GM19463 (cell line): Measurements from ENCODE around the gene RFLNA.

Source experiments
- ATAC-seq: cut with Tn5 transposase; IDR thresholded peaks from one replicate; pipeline ENCODE4 v1.9.1; 2021; ENCODE audit warnings: mild to moderate bottlenecking, moderate library complexity; ENCODE audit not compliant: unreplicated experiment

RFLNA gene

DNA sequence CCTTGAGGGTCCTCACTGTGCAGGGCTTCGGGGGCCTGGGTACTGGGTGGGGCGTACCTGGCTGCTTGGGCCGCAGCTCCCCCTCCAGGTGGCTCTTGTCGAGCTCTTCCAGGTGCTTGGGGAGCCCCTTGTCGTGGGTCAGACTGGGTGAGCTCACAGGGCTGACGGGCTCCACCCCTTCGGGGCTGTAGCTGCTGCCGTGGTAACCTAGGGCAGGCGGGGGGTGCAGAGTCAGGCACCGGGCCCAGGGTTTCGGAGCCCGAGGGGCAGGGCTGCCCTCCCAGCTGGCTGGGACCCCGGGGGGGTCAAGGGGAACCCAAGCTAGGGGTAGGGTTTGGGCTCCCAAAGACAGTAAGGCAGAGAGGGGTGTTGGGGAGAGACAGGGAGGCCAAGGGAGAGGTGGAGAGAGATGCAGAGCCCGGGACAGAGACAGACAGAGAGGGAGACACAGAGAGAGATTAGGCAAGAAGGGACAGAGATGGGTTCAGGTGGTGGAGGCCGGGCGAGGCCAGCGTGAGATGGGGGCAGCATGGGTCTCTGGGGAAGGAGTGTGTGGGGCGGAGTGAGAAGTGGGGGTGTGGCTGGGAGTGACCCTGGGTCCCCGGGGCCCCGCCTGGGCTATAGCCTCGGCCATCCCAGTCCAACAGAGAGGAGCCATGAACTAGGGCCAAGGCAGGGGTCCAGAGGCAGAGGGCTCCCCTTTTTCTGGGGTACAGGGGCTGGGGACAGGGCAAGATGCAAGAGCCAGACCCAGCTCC is 40.7 kb downstream of the RFLNA start:
- ATAC-seq, result no peak

DNA sequence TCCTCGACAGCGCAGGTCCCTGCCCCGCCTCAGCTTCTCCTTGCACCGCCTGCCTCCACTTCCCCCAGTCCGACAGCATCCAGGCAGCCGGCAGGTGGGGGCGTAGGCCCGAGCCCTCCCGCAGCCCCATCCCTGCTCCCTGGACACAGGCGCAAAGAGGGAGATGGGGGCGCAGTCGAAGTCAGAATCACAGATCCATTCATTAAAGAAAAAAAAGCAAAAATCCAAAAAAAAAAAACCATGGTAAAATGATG is 41.2 kb downstream of the RFLNA start:
- ATAC-seq, result no peak

DNA sequence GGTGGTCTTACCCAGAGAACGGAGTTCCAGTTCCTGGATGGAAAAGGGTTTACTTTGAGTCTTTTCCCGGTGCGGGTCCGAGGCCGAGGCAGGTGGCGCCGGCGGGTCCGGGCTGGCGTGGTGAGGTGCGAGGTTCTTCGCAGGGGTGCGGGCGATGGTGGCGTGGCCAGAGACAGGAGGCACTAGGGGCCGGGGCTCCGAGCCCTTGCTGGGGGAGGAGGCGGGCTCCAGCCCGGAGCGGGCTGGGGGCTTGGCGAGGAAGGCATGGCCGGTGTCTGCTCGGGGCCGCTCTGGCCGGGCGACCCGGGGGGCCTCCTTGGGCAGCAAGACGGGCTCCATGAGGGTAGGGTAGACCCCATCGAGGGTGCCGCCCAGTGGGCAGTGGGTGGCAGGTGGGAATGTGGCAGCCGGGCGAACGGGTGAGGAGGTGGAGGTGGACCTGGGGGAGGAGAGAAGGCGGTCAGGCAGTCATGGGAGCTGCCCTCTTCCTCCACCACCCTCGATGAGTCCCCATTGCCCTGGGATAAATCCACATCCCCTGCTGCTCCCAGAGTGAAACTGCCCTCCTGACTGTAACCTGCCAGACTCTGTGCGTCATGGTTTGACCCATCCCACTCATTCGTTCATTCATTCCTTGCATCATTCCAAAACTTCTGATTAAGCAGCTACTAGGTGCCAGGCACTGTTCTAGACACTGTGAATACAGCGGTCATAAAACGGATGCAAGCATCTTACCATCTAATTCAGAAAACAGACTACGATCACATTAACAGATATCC is 42.0 kb downstream of the RFLNA start:
- ATAC-seq, result no peak

DNA sequence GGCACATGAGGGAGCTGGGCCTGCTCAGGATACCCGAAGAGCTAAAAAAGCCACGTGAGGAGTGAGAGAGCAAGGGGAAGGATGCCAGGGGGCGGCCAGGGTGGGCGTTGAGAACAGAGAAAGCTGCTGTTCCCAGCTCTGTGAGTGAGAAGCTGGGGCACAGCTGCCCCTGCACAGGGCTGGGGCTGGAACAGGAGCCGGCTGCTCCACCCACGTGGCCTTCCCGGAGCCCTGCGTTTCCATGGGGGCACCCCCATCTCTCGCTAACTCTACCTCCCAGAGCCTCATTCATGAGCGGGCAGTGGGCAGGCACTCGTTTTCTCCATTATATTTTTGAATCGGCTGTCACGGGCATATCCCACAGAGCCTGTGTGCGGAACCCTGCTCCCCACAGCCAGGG is 42.7 kb downstream of the RFLNA start:
- ATAC-seq, result no peak

DNA sequence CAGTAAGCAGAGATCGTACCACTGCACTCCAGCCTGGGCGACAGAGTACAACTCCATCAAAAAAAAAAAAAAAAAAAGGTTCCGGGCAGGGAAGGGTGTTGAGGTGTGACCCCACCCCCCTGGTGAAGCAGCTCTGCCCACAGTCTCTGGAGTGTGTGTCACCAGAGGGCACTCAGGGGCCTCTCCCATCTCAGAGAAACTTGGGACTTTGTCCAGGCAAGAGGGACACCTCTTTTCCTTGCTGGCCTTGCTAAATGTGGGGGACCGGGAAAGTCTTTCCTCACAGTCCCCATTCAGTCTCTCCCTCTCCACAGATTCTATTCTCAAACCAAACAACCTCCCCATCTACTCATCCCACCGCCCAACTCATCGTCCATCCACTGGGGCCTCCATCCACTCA is 43.6 kb downstream of the RFLNA start:
- no peak for ATAC-seq

DNA sequence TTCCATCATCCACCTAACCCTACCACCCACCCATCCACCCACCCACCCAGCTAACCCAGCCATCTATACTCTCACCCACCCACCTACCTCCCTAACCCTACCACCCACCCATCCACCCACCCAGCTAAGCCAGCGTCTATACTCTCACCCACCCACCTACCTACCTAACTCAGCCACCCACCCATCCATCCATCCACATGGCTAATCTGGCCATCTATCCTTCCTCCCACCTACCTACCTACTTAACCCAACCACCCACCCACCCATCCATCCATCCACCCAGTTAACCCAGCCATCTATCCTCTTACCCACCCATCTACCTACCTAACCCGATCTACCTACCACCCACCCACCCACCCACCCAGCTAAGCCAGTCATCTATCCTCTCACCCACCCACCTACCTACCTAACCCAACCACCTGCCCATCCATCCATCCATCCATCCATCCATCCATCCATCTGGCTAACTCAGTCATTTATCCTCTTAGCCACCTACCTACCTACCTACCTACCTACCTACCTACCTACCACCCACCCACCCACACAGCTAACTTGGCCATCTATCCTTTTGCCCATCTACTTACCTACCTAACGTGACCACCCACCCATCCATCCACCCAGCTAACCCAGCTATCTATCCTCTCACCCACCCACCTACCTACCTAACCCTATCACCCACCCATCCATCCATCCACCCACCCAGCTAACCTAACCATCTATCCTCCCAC is 44.1 kb downstream of the RFLNA start:
- ATAC-seq, result no peak

DNA sequence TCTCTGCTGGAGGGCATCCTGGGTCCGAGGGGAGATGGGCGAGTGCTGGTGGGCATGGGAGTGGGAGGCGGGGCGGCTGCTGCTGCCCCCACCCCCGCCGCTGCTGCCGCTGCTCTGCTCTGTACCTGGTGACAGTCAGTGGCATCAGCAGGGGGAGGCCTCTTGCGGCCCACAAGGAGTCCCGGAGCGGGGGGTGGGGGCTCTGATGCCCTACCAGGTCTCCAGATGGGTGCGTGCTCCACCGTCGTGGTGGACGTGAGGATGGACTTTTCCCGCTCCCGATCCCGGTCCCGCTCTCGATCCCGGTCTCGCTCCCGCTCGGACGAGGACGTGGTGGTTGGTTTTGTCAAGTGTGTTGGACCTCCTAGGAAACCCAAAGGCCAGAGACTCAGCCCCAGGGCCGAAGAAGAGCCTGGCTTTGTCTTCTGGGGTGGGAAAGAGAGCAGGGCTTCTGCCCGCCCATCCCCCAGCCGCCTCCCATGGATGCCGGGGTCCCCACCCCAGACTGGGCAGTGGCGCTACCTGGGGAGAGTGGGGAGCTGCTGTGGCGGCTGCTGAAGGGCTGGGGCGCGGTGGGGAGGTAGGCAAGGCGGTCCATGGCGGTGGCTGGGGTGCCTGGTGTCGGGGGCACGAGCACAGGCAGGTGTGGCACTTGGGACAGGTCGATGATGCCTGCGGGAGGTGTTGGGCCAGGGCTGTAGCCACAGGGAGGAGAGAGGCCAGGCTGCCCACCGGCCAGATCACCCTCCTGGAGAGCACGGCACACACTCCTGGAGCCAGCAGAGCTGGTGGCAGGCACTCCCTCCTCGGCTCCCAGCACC is 45.4 kb downstream of the RFLNA start:
- ATAC-seq, result no peak

DNA sequence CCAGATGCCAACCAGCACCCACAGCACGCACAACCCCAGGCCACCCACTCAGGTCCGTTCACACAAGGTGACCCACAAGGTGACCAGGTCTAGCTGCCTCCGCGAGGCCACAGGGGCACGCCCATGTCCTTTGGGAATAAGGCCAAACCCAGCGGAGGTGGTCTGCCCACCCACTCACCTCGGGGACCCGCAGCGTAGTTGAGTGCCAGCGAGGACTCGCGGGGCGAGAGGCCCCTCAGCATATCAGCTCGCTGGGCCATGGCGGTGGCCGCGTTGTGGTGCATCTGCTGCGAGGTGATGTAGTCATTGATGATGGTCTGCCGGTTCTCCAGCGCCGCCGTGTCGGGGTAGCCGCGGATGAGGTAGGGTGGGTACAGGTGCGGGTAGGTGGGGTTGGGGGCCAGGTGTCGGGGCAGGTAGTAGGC is 46.8 kb downstream of the RFLNA start:
- no peak for ATAC-seq

DNA sequence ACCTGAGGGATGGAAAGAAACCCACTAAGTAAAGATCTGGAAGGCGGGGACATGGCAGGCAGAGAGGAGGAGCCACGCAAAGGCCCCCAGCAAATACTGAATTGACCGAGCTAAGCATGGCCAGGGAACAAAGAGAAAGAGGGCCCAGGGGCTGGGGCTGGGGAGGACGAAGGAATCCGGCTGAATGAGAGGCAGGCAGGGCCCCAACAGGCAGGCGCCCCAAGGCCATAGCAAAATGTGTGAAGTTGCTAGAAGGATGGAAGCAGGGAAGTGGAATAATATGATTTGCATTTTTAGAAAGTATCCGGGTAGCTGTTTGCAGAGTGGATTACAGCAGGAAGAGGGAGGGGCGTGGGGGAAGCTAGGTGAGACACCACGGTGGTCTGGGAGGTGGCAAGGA is 49.1 kb downstream of the RFLNA start:
- ATAC-seq, result no peak

DNA sequence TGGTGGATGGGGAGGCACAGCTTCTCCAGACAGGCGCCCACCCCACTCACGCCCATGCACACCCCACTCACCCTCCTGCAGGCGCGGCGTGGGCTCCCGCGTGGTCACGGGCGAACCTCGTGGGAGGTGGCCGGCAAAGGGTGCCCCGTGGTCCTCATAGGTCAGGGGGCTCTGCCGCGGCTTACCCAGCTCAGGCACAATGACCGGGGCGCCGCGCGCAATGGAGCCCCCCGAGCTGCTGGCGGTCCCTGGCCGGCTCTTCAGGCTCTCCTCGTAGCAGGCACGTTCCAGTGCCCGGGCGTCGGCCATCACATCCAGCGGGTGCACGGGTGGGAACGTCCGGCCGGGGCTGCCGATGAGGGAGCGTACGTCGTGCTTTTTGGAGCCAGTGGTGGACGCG is 49.6 kb downstream of the RFLNA start:
- no peak for ATAC-seq

DNA sequence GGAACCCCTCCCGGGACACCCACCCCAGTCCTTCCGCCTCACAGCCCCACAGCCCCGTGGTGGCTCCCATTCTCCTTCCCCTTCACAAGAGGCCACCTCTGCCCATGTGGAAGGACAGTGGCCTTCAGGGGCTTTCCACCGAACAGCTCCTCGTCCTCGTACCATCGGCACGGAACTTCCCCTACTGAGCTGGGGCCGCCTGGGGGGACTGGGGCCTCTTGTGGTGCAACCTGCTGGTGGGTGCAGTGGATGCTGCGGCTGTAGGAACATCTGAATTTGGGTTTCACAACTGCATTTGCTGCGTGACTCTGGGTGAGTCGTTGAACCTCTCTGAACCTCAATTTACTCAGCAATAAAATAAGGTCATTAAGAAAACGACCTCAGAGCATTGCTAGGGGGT is 50.9 kb downstream of the RFLNA start:
- no peak for ATAC-seq

DNA sequence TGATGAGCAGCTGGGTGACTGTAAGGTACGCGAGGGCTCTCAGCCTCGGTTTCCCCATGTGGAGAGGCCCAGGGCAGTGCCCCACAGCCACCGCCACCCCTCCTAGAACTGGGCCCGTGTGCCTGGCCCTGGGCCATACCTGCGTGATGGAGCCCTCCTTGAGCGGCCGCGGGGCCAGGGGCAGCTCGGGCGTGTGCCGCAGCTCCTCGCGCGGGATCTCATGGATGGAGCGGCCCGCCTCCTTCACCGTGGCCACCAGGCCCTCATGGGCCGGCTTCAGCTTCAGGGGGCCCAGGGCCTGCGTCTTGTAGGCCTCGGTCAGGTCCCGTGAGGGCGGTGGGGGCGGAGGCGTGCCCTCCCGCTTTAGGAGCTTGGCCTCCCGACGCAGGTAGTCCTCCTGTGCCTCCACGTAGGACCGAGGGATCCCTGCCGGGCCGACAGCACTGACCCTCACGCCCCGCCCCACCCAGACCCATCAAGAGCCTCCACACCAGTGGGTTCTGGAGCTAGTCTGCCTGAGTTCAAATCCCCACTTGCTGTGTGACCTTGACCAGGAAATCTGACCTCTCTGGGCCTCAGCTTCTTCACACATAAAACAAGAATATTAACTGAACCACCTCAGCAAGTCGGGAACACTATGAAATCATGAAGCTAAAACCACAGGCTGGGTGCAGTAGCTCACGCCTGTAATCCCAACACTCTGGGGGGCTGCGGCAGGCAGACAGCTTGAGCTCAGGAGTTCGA is 51.7 kb downstream of the RFLNA start:
- no peak for ATAC-seq

DNA sequence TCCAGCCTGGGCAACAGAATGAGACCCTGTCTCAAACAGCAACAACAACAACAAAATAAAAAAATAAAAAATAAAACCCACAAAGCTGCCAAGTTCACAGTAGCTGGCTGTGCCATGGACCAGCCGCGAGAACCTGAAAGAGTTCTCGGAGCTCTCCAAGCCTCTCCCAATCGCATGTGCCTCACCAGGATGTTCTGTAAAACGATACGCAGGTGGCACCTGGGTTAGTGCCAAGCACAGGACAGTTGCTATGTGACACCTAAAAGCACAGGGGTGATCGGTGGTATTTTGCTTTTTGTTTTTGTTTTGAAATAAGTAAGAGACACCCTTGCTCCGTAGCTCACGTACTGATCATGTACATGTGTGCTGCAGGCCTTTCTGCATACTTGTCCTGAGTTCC is 52.4 kb downstream of the RFLNA start:
- ATAC-seq, result no peak

DNA sequence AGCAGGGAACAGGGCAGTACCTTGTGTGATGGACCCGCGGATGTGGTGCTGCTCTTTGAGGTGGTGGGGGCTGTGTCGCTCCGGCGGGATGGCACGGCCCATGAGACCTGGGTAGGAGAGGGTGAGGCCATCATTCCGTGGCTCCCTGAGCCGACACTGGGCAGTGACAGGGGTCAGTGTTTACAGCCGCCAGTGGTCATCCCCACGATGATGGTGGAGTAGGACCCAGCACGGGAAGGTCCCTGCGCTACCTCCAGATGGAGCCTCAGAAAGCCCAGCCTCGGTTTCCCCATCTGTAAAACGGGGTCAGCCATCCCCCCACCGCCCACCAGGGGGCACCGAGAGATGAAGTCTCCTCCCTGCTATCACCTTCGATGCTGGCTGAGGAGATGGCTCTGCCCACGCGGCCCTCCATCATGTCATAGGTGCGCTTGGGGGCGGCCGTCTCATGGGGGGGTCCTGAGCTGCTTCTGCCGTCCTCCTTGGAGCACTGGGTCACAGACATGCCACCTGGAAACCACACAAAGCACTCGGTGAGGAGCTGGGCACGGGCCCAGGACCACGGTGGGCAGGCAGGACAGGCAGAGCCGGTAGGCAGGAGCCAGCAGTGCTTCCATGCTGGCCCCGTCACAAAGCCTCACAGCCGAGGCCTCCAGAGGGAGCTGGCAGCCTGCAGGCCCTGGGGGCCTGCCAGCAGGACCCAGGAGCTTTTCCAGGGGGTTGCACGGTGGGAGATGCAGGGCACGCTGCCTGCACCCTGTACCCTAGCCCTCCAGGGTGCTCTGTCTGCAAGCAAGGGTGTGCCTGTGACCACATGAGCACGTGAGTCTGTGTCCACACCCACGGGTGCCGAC is 53.1 kb downstream of the RFLNA start:
- no peak for ATAC-seq

DNA sequence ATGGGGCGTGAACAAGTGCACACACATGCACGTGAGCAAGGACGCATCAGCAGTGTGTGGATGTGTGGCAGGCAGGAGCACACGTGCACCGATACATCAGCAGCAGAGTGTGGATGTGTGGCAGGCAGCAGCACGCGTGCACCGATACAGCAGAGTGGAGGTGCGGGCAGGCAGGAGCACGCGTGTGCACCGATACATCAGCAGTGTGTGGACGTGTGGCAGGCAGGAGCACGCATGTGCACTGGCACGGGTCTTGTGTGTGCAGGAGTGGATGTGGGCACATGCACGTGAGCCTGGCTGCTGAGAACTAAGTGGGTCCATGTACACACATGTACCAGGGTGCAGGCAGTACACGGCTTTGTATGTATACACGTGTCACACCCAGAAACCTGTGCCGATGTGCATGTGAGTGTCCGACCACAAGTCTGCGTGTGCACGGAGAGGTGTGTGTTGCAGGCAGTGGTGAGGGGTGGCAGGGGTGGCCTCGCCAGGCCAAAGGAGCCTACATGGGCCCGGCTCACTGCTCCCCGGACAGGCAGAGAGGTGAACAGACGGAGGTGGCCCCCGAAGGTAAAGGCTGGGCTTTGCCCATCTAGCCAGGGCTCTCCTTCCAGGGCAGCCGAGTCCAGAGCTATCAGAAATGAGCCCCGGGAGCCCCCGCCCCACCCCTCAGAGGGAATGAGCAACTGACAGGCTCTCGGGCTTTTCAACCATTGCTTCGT is 53.9 kb downstream of the RFLNA start:
- no peak for ATAC-seq

DNA sequence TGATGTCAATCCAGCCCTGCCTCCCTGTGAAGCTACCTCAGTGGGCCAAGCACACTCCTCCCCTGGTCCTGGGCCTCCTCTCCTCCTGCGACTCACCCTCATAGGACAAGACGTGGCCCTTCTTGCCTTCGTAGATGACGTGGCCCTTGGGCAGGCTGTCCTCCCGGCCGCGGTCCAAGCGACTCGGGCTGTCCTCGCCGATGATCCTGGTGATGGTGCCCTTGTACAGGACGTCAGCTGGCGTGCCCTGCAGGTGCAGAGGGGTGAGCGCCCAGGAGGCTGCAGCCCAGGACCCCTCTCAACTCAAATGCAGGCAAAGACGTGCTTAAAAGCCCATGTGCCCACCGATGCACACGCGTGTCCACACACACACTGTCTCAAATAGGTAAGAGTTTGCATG is 55.6 kb downstream of the RFLNA start:
- ATAC-seq, result no peak

DNA sequence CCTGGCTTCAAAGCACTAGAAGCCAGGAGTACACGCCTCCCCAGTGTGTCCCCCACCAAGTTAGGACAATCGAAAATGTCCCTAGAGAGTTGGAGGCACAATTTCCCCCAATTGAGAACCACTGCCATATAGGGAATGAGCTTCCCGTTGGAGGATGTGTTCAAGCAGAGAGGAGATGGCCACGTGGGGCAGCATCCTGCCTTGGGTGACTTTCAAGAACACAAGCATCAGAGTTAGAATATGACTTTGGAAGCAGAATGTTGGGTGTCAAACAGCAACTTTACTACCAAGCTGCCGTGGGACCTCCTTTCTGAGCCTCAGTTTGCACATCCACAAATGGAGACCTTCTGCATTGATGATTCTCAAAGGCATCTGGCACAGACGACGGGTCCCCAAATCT is 56.5 kb downstream of the RFLNA start:
- ATAC-seq, result no peak

DNA sequence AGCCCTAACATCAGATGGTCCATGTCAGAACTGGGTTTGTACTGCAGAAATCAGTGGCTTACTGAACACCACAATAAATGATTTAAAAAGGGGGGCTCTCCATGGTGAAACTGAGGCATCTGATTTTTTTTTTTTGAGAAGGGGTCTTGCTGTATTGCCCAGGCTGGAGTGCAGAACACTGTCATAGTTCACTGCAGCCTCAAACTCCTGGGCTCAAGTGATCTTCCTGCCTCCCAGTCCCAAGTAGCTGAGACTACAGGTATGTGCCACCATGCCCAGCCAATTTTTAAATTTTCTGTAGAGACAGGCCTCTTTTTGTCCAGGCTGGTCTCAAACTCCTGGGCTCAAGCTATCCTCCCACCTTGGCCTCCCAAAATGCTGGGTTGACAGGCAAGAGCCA is 57.4 kb downstream of the RFLNA start:
- ATAC-seq, result no peak

DNA sequence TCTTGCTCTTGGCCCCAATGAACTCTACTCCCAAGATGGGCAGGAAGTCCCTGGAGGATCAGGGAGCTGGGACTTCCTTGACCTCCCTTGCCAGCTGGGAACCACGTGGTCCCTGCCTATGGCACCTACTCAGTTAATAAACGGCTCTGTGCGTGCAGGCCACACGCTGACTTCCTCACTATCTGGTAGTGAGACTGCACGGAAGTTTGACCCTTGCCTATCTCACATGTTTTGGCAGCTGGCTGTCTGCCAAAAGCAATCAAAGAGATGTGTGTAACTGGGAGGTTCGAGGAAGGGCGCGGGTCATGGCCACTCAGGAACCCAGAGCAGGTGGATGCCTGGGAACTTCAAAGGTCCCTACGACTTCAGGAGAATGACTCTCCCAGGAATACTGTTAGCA is 57.9 kb downstream of the RFLNA start:
- no peak for ATAC-seq
